ENCODE measurements around the gene PIK3R2.

- TF ChIP-seq, protein P1, sequence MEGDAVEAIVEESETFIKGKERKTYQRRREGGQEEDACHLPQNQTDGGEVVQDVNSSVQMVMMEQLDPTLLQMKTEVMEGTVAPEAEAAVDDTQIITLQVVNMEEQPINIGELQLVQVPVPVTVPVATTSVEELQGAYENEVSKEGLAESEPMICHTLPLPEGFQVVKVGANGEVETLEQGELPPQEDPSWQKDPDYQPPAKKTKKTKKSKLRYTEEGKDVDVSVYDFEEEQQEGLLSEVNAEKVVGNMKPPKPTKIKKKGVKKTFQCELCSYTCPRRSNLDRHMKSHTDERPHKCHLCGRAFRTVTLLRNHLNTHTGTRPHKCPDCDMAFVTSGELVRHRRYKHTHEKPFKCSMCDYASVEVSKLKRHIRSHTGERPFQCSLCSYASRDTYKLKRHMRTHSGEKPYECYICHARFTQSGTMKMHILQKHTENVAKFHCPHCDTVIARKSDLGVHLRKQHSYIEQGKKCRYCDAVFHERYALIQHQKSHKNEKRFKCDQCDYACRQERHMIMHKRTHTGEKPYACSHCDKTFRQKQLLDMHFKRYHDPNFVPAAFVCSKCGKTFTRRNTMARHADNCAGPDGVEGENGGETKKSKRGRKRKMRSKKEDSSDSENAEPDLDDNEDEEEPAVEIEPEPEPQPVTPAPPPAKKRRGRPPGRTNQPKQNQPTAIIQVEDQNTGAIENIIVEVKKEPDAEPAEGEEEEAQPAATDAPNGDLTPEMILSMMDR (IDR thresholded peaks at IDR 0.05; ENCODE audit: low read depth, low read length) = no peak
- no peak for TF ChIP-seq MAX (IDR thresholded peaks at IDR 0.05; ENCODE audit: low read depth, low read length)
- TF ChIP-seq MYC (IDR thresholded peaks at IDR 0.05; ENCODE audit: low read depth, low read length) = no peak
Measured at GRCh38 chr19:18137242-18137641, 15.7 kb upstream of the PIK3R2 start.

Measured in NB4 (cell line).